ENCODE results near the gene ANKS1A. TPM values are rescaled to one million over a fixed set of nuclear protein-coding genes. Genes with fewer than 3 reads are reported as not detected.
A peak's percentile ranks its signal among the peaks of the same experiment; 100 is the strongest.

The ANKS1A gene
- total and polyA plus RNA-seq, 7 experiments from 2014 or later: 2.1 to 14.8 (median 9.6) TPM

DNA sequence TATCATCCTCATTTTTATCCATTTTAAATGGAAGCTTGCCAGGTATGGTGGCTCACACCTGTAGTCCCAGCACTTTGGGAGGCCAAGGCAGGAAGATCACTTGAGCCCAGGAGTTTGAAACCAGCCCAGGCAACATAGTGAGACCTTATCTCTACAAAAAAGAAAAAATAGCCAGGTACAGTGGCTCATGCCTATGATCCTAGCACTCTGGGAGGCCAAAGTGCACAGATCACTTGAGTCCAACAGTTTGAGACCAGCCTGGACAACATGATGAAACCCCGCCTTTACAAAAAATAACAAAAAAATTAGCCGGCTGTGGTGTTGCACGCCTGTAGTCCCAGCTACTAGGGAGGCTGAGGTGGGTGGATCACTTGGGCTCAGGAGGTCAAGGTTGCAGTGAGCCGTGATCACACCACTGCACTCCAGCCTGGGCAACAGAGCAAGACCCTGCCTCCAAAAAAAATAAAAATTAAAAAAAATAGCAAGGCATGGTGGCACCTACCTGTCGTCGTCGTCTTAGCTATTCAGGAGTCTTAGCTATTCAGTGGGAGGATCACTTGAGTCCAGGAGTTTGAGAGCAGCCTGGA, 163.0 kb downstream of the ANKS1A start:
- CTCF ChIA-PET: no interaction called here
- no peak overlapping the region for H3K27ac Mint-ChIP-seq
- no peak overlapping the region for H3K4me3 ChIP-seq (ENCODE audit: low read length)

GRCh38 chr6:35052694-35053565, 163.9 kb downstream of the ANKS1A start:
- ChIA-PET POLR2A (interaction anchor here (0.5 to 0.6 kb wide), 3 partner anchors 8 to 346 kb away, joined by 3 read pairs; no protein-coding TSS in a partner anchor), CTCF (no interaction called here)
- no peak for DNase-seq
- Histone ChIP-seq H3K4me1 (ENCODE audit: control insufficient read depth in 2 of 2, insufficient read depth in 2 of 2, low read length in 2 of 2) (peaks cover 0 to 12% of the 10 kb centered on the region in 2 donors), H3K9me3 (ENCODE audit: control insufficient read depth in 2 of 3, low read length in 3 of 3) (no peaks in the 10 kb centered on the region), H3K27me3 (ENCODE audit: control insufficient read depth in 2 of 2, insufficient read depth in 2 of 2, low read length in 2 of 2) (no peaks in the 10 kb centered on the region), H3K36me3 (ENCODE audit: control insufficient read depth in 2 of 3, insufficient read depth in 3 of 3, low read length in 3 of 3) (peaks cover 0 to 8% (median 0%) of the 10 kb centered on the region in 3 experiments), H3K27ac (ENCODE audit: low read depth, low read length) (no peak overlapping the region), H3K4me3 (ENCODE audit: low read length) (no peak overlapping the region)
- Mint-ChIP-seq H3K27me3 (no peaks in the 10 kb centered on the region), H3K27ac (no peak overlapping the region), H3K4me1 (peaks cover 0 to 7% (median 3%) of the 10 kb centered on the region in 7 donors), H3K36me3 (peaks cover 0 to 15% (median 0%) of the 10 kb centered on the region in 5 donors), H3K9me3 (no peaks in the 10 kb centered on the region), H3K4me3 (no peak overlapping the region)
- ATAC-seq: peak; percentile 39
- intact Hi-C loops (cut with micrococcal nuclease): no loop called here

More for the DNA sequence above, 163.0 kb downstream of the ANKS1A start:
- Mint-ChIP-seq H3K27me3 (no peaks in the 10 kb centered on the region), H3K4me1 (peaks cover 0 to 9% (median 0%) of the 10 kb centered on the region in 7 donors), H3K9me3 (no peaks in the 10 kb centered on the region), H3K36me3 (peaks cover 0 to 11% (median 0%) of the 10 kb centered on the region in 5 donors), H3K4me3 (no peak overlapping the region)
- Histone ChIP-seq H3K9me3 (ENCODE audit: control insufficient read depth in 2 of 3, low read length in 3 of 3) (no peaks in the 10 kb centered on the region), H3K4me1 (ENCODE audit: control insufficient read depth in 2 of 2, insufficient read depth in 2 of 2, low read length in 2 of 2) (peaks cover 0 to 18% of the 10 kb centered on the region in 2 donors), H3K27me3 (ENCODE audit: control insufficient read depth in 2 of 2, insufficient read depth in 2 of 2, low read length in 2 of 2) (no peaks in the 10 kb centered on the region), H3K27ac (ENCODE audit: low read depth, low read length) (no peak overlapping the region), H3K36me3 (ENCODE audit: control insufficient read depth in 2 of 3, insufficient read depth in 3 of 3, low read length in 3 of 3) (no peaks in the 10 kb centered on the region)
- intact Hi-C loops (cut with micrococcal nuclease): no loop called here
- POLR2A ChIA-PET: no interaction called here
- ATAC-seq (no peak), DNase-seq (no peak)

GRCh38 chr6:35053701-35054100, 164.6 kb downstream of the ANKS1A start:
- Histone ChIP-seq H3K27me3 (ENCODE audit: control insufficient read depth in 2 of 2, insufficient read depth in 2 of 2, low read length in 2 of 2) (no peaks in the 10 kb centered on the region), H3K9me3 (ENCODE audit: control insufficient read depth in 2 of 3, low read length in 3 of 3) (no peaks in the 10 kb centered on the region), H3K36me3 (ENCODE audit: control insufficient read depth in 2 of 3, insufficient read depth in 3 of 3, low read length in 3 of 3) (peaks cover 0 to 8% (median 0%) of the 10 kb centered on the region in 3 experiments), H3K27ac (ENCODE audit: low read depth, low read length) (no peak overlapping the region), H3K4me3 (ENCODE audit: low read length) (no peak overlapping the region), H3K4me1 (ENCODE audit: control insufficient read depth in 2 of 2, insufficient read depth in 2 of 2, low read length in 2 of 2) (peaks cover 0 to 11% of the 10 kb centered on the region in 2 donors)
- Mint-ChIP-seq H3K27ac (no peak overlapping the region), H3K4me1 (peaks cover 0 to 12% (median 3%) of the 10 kb centered on the region in 7 donors), H3K4me3 (no peak overlapping the region), H3K36me3 (peaks cover 0 to 20% (median 3%) of the 10 kb centered on the region in 5 donors), H3K9me3 (no peaks in the 10 kb centered on the region), H3K27me3 (no peaks in the 10 kb centered on the region)
- ChIA-PET CTCF (no interaction called here), POLR2A (interaction anchor here (0.5 to 0.6 kb wide), 3 partner anchors 8 to 346 kb away, joined by 3 read pairs; no protein-coding TSS in a partner anchor)
- intact Hi-C loops (cut with micrococcal nuclease): no loop called here
- DNase-seq (no peak), ATAC-seq (no peak)

GRCh38 chr6:35054106-35054742, 165.2 kb downstream of the ANKS1A start:
- H3K4me1 Mint-ChIP-seq: peaks cover 0 to 15% (median 4%) of the 10 kb centered on the region in 7 donors
- no peak for DNase-seq
- ChIA-PET CTCF (no interaction called here), POLR2A (no interaction called here)
- Histone ChIP-seq H3K4me3 (ENCODE audit: low read length) (no peak overlapping the region), H3K4me1 (ENCODE audit: control insufficient read depth in 2 of 2, insufficient read depth in 2 of 2, low read length in 2 of 2) (peaks cover 0 to 7% of the 10 kb centered on the region in 2 donors), H3K36me3 (ENCODE audit: control insufficient read depth in 2 of 3, insufficient read depth in 3 of 3, low read length in 3 of 3) (peaks cover 0 to 11% (median 0%) of the 10 kb centered on the region in 3 experiments), H3K27ac (ENCODE audit: low read depth, low read length) (no peak overlapping the region), H3K9me3 (ENCODE audit: control insufficient read depth in 2 of 3, low read length in 3 of 3) (no peaks in the 10 kb centered on the region), H3K27me3 (ENCODE audit: control insufficient read depth in 2 of 2, insufficient read depth in 2 of 2, low read length in 2 of 2) (no peaks in the 10 kb centered on the region)
- H3K27ac Mint-ChIP-seq: no peak overlapping the region
- H3K27me3 Mint-ChIP-seq: no peaks in the 10 kb centered on the region
- ATAC-seq: no peak
- no peak overlapping the region for H3K4me3 Mint-ChIP-seq
- H3K36me3 Mint-ChIP-seq: peaks cover 0 to 22% (median 3%) of the 10 kb centered on the region in 5 donors
- no peaks in the 10 kb centered on the region for H3K9me3 Mint-ChIP-seq
- intact Hi-C loops (cut with micrococcal nuclease): no loop called here

DNA sequence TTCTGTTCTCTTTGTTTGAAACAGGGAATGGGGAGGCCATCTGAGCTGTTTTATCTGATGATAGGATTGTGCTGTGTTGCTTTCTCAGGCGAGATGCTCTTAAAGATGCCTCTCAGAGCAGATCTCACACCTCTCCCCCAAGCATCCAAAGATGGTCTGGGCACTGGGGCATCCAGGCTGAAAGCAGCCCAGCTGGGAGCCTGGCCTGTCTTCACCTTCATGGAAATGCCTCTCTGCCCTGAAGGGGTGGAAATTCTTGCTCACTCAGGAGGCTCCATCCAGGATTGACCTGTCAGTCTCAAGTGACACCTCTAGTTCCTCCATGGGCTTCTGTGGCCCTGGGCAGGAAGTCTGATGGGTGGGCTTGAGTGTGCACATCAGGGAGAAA, 165.7 kb downstream of the ANKS1A start:
- Histone ChIP-seq H3K4me3 (ENCODE audit: low read length) (no peak overlapping the region), H3K27me3 (ENCODE audit: control insufficient read depth in 2 of 2, insufficient read depth in 2 of 2, low read length in 2 of 2) (no peaks in the 10 kb centered on the region), H3K4me1 (ENCODE audit: control insufficient read depth in 2 of 2, insufficient read depth in 2 of 2, low read length in 2 of 2) (peaks cover 0 to 6% of the 10 kb centered on the region in 2 donors), H3K9me3 (ENCODE audit: control insufficient read depth in 2 of 3, low read length in 3 of 3) (no peaks in the 10 kb centered on the region), H3K36me3 (ENCODE audit: control insufficient read depth in 2 of 3, insufficient read depth in 3 of 3, low read length in 3 of 3) (peaks cover 0 to 14% (median 0%) of the 10 kb centered on the region in 3 experiments), H3K27ac (ENCODE audit: low read depth, low read length) (no peak overlapping the region)
- Mint-ChIP-seq H3K4me1 (peaks cover 0 to 15% (median 4%) of the 10 kb centered on the region in 7 donors), H3K36me3 (peaks cover 0 to 25% (median 3%) of the 10 kb centered on the region in 5 donors), H3K4me3 (no peak overlapping the region), H3K27me3 (no peaks in the 10 kb centered on the region), H3K9me3 (no peaks in the 10 kb centered on the region), H3K27ac (no peak overlapping the region)
- DNase-seq (no peak), ATAC-seq (no peak)
- ChIA-PET POLR2A (no interaction called here), CTCF (no interaction called here)
- intact Hi-C loops (cut with micrococcal nuclease): no loop called here

- ChIA-PET CTCF (interaction anchor here (0.6 kb wide), 1 partner anchor 78 kb away, joined by 3 read pairs; no protein-coding TSS in a partner anchor), POLR2A (no interaction called here)
- Mint-ChIP-seq H3K9me3 (no peaks in the 10 kb centered on the region), H3K36me3 (peaks cover 0 to 36% (median 3%) of the 10 kb centered on the region in 5 donors), H3K27ac (peak overlapping the region in 1 of 9 donors; percentile 71), H3K27me3 (no peaks in the 10 kb centered on the region), H3K4me3 (no peak overlapping the region), H3K4me1 (peaks cover 0 to 15% (median 4%) of the 10 kb centered on the region in 7 donors)
- ATAC-seq: no peak
- Histone ChIP-seq H3K4me1 (ENCODE audit: control insufficient read depth in 2 of 2, insufficient read depth in 2 of 2, low read length in 2 of 2) (peaks cover 0 to 6% of the 10 kb centered on the region in 2 donors), H3K4me3 (ENCODE audit: low read length) (no peak overlapping the region), H3K36me3 (ENCODE audit: control insufficient read depth in 2 of 3, insufficient read depth in 3 of 3, low read length in 3 of 3) (peaks cover 0 to 26% (median 0%) of the 10 kb centered on the region in 3 experiments), H3K27ac (ENCODE audit: low read depth, low read length) (no peak overlapping the region), H3K9me3 (ENCODE audit: control insufficient read depth in 2 of 3, low read length in 3 of 3) (no peaks in the 10 kb centered on the region), H3K27me3 (ENCODE audit: control insufficient read depth in 2 of 2, insufficient read depth in 2 of 2, low read length in 2 of 2) (no peaks in the 10 kb centered on the region)
- DNase-seq: no peak
- intact Hi-C loops (cut with micrococcal nuclease): no loop called here
Measured at GRCh38 chr6:35055891-35056290, 166.8 kb downstream of the ANKS1A start.
